GM19099 (cell line): ENCODE measurements around the gene PNMA3.
"Not testable (repeated sequence)": the region's sequence is repeated elsewhere in the genome, so short reads cannot be mapped to it uniquely, and the experiment has no call there.

Experiments
- POLR2A ChIP-seq: IDR thresholded peaks from 3 replicates; pipeline ENCODE4 v1.6.1; 2011; ENCODE audit warnings: low read depth; ENCODE audit not compliant: insufficient read length; ENCODE audit errors: extremely low read depth

The PNMA3 gene

DNA sequence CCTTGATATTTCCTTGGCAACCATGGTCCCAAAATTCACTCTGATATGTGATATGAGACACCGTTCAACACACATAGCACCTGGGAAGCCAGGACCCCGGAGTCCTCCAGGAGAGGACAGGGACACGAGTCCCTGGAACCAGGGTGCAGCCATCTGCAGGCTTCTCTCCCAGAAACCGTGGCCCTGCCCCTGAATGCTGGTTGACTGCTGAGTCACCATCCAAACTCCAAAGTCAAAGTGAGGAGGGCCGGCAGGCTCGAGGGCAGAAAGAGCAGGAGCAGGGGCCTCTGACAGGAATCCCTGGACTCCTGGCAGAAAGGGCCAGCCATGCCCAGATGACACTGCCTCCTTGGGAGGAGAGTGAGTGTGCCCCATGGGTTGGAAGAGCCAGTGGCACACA lies 9.1 kb downstream of the PNMA3 start:
- no peak for TF ChIP-seq POLR2A

DNA sequence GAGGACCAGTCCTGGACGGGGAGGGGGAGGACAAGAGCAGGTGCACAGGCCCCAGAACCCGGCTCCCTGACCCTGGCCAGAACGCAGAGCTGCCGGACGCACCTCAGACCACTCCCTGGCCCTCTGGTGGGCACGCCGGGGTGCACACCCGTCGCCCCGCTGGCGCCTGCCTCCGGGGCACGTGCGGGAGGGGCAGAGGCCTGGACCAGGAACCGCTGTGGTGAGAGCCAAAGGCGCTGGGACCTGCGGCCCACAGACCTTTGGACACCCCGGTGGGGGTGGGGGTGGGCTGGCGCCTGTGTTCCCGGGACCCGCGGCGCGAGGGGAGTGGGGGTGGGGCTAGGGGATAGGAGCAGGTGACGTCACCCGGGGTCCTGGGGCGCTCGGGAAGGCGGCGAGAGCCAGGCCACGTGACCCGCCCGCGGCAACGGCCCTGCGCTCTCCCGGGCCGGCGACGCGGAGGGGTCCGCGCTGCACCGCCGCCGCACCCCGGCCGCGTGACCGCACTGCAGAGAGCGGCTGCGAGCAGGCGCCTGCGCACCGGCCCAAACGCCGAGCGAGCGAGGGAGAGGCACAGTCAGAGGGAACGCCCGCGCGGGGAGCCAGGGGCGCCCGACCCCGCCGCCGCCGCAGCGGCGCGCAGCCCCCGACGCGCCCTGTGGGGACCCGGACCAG lies 15.8 kb downstream of the PNMA3 start, which contains the start of gene PNMA6A:
Gene PNMA6A (plus strand): TSS at position 546 of the 675 bp plus-strand sequence. CDS start 609 bp downstream, outside the sequence.
- TF ChIP-seq POLR2A: not testable (repeated sequence)

DNA sequence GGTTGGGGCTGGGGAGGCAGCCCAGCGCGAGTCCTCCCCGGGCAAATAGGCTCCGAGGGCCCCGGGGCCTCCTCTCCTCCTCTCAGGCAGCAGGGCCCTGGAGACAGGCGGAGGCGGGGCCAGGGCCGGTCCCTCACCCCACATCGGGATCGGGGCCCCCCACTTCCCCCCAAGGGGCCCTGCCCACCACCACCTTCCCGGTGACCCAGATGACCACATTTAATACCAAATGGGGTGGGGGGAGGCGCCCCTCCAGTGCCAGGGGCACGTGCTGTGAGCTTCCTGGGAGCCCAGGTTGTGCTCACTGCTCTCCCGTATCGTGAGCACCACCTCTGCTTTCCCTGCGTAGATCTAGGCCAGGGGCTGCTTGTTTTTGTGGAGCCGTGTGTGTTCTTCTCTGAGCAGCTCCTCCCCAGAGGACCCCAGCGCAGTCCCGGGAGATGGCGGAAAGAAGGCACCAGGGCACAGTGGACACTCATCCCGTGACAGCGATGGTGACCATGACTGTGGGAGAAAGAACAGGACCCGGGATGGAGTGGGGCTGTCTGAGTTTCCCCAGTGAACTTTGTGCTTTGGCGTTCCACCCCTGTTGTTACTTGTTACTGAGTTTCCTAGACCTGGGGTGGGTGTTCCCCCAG lies 18.1 kb downstream of the PNMA3 start:
- no peak for TF ChIP-seq POLR2A

DNA sequence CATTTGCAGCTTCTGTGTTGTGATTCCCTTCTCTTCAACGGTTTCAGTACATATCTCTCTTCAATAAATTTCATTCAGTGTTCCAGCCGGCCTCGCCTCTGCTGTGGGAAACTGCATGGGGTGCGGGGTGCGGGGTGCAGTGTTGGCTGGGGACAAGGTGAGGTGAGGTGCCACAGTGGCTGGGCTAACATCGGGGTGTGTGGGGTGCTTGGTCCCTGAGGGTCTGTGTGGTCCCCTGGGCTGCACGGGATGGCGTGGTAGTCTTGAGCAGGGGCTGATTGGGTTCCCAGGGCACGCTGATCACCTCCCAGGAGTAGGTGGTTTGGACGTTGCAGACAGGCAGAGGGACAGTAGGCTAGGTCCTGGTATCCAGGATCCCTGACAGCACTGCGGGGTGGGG lies 18.7 kb downstream of the PNMA3 start:
- no peak for TF ChIP-seq POLR2A

DNA sequence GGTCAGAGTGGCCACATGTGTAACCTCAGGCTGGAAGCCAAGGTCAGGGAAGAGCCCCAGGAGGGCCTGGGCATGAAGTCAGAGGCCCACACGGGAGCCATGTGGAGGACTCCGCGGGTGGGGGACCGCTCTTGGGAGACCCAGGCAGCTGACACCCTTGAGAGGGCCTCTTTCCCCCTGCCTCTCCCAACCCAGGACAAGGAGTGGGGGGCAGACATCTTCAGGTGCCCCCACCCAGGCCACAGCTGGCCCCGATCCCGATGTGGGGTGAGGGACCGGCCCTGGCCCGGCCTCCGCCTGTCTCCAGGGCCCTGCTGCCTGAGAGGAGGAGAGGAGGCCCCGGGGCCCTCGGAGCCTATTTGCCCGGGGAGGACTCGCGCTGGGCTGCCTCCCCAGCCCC lies 19.1 kb downstream of the PNMA3 start:
- no peak for TF ChIP-seq POLR2A

DNA sequence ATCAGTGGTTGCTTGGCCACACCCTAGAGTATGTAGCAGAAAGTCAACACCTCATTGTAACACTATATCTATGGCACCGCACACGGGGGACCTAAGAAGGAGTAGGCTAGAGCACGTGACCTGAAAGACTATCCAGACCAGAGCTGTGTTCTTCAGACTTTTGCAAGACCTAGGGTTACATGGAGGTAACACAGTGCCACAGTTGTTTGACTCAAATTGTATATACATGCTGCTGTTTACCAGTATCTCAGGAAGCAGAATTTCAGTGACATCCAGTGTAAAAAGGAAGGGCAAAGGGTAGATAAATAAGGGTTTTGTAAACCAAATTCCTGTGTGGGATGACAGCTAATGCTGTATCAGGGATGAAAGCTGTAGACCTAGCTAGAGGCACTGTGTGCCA lies 46.1 kb downstream of the PNMA3 start:
- no peak for TF ChIP-seq POLR2A
